Kidney (tissue), 14 donors: ENCODE measurements around the gene CABLES2. TPM values are rescaled to one million over a fixed set of nuclear protein-coding genes. Genes with fewer than 3 reads are reported as not detected.
A peak's percentile ranks its signal among the peaks of the same experiment; 100 is the strongest.

Source experiments
- DNase-seq, 5 donors: peaks; one replicate each; pipeline ENCODE4 v3.0.0-alpha.2; 2013 to 2020
- FAIRE-seq: peaks from 2 replicates; lab custom pipeline; 2012; peaks lifted over from hg19 to GRCh38; lab: Jason Lieb, UNC
- H3K27ac ChIP-seq, 2 donors: one replicate each; pipeline ENCODE4 v1.7.0; 2013; ENCODE audit warnings: low read depth in 2 of 2, low read length in 2 of 2, inconsistent platforms in 1 of 2
- H3K27me3 ChIP-seq: one replicate; pipeline ENCODE4 v1.7.1; 2013; ENCODE audit warnings: low read length, inconsistent platforms; ENCODE audit not compliant: control insufficient read depth, insufficient read depth
- H3K36me3 ChIP-seq, 3 donors: one replicate each; pipeline versions ENCODE4 v1.7.0 to v1.7.1; 2013; ENCODE audit warnings: low read length in 3 of 3, control low read depth in 1 of 3, inconsistent platforms in 1 of 3; ENCODE audit not compliant: insufficient read depth in 3 of 3, control insufficient read depth in 2 of 3
- H3K4me1 ChIP-seq, 3 donors: one replicate each; pipeline versions ENCODE4 v1.7.0 to v1.7.1; 2013; ENCODE audit warnings: low read length in 3 of 3, inconsistent platforms in 1 of 3, low read depth in 1 of 3; ENCODE audit not compliant: control insufficient read depth in 2 of 3, insufficient read depth in 2 of 3
- H3K4me3 ChIP-seq, 3 donors: one replicate each; pipeline versions ENCODE4 v1.7.0 to v1.8.1; 2013; ENCODE audit warnings: low read length in 3 of 3, control low read depth in 1 of 3, inconsistent platforms in 1 of 3
- H3K9ac ChIP-seq, 3 donors: one replicate each; pipeline versions ENCODE4 v1.7.0 to v1.7.1; 2013; ENCODE audit warnings: low read length in 3 of 3, control low read depth in 1 of 3, inconsistent platforms in 1 of 3
- H3K9me3 ChIP-seq, 3 donors: one replicate each; pipeline versions ENCODE4 v1.7.0 to v1.7.1; 2013; ENCODE audit warnings: low read length in 3 of 3, control low read depth in 1 of 3, inconsistent platforms in 1 of 3; ENCODE audit not compliant: control insufficient read depth in 2 of 3, insufficient read depth in 1 of 3
- intact Hi-C: fragments of 100-400 bp; cut with DNase I; formaldehyde crosslinking; loops from one replicate; pipeline ENCODE4 v1.11.1; 2022
- polyA plus RNA-seq: library from polyadenylated mRNA; stranded (reverse); fragments of 350-450 nt; fragmentation: Illumina TruSeq; extraction: RNeasy Lipid Tissue Mini Kit (QIAGEN cat#74804); gene quantifications from one replicate; pipeline ENCODE4 v1.2.3, GENCODE V29; 2014; ENCODE audit warnings: low read depth, low replicate concordance; ENCODE audit not compliant: insufficient read depth
- total RNA-seq: library from RNA; stranded (reverse); fragmentation: NEBNext Ultra II Directional; extraction: Animal tissue kit (Norgen Biotek cat#: 25700); gene quantifications from one replicate; pipeline ENCODE4 v1.2.1, GENCODE V29; 2021
- TF ChIP-seq, protein P1 (sequence below): IDR thresholded peaks from 3 replicates; pipeline ENCODE4 v1.5.1; 2012; ENCODE audit warnings: mild to moderate bottlenecking, moderate library complexity, borderline replicate concordance; ENCODE audit not compliant: insufficient read depth; ENCODE audit errors: extremely low read depth
- donor health status: control.
- donor health status: control.
- donor health status: control.
- donor health status: control.
- donor health status: control.
- donor health status: DM: yes; HTN: yes; CAD: no.
- donor health status: Normal renal cell carcinoma (clear cell type).

The CABLES2 gene
- total and polyA plus RNA-seq, 2 donors from 2014 or later = 2.0 to 4.5 TPM

DNA sequence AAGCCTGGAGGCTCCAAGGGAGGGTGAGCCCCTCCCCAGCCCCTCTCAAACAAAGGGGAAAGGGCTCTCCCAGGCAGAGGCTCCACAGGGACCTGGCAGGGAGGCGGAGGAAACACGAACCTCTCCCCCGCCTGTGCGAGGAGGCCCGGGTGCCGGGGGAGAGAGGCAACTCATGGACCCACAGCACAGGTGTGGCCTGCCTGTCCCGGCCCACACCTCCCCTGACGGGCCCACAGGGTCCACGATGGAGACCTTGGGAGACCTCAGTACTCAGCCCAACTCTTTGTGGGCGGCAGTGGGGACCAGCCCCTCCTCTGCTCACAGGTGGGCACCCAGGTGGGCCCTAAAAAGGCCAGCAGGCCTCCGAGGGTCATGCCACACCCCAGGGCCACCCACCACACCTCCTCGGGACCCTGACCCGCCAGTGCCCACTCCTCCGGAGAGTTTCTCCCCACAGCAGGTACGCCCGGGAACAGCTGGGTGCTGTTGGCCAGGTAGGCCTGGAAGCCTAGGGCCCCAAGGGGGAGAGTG, 52.2 kb downstream of the CABLES2 start:
- TF ChIP-seq, protein P1, sequence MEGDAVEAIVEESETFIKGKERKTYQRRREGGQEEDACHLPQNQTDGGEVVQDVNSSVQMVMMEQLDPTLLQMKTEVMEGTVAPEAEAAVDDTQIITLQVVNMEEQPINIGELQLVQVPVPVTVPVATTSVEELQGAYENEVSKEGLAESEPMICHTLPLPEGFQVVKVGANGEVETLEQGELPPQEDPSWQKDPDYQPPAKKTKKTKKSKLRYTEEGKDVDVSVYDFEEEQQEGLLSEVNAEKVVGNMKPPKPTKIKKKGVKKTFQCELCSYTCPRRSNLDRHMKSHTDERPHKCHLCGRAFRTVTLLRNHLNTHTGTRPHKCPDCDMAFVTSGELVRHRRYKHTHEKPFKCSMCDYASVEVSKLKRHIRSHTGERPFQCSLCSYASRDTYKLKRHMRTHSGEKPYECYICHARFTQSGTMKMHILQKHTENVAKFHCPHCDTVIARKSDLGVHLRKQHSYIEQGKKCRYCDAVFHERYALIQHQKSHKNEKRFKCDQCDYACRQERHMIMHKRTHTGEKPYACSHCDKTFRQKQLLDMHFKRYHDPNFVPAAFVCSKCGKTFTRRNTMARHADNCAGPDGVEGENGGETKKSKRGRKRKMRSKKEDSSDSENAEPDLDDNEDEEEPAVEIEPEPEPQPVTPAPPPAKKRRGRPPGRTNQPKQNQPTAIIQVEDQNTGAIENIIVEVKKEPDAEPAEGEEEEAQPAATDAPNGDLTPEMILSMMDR = no peak
- H3K4me3 ChIP-seq = no peak overlapping the region
- H3K27me3 ChIP-seq = no peaks in the 10 kb centered on the region
- H3K9me3 ChIP-seq = no peaks in the 10 kb centered on the region
- peak overlapping the region; percentile 76 to 87 for H3K27ac ChIP-seq
- peak overlapping the region in 1 of 3 donors; percentile 56 for H3K9ac ChIP-seq
- intact Hi-C loops = no loop called here
- H3K36me3 ChIP-seq = peaks cover 0 to 11% (median 4%) of the 10 kb centered on the region in 3 donors
- H3K4me1 ChIP-seq = peaks cover 0 to 58% (median 51%) of the 10 kb centered on the region in 3 donors
- DNase-seq = peak in 2 of 5 donors; percentile 67 to 71
- FAIRE-seq = no peak

GRCh38 chr20:62354031-62354808, 52.9 kb downstream of the CABLES2 start:
- TF ChIP-seq, protein P1 = no peak
- DNase-seq = peak in 1 of 5 donors; percentile 48
- intact Hi-C loops = no loop called here

DNA sequence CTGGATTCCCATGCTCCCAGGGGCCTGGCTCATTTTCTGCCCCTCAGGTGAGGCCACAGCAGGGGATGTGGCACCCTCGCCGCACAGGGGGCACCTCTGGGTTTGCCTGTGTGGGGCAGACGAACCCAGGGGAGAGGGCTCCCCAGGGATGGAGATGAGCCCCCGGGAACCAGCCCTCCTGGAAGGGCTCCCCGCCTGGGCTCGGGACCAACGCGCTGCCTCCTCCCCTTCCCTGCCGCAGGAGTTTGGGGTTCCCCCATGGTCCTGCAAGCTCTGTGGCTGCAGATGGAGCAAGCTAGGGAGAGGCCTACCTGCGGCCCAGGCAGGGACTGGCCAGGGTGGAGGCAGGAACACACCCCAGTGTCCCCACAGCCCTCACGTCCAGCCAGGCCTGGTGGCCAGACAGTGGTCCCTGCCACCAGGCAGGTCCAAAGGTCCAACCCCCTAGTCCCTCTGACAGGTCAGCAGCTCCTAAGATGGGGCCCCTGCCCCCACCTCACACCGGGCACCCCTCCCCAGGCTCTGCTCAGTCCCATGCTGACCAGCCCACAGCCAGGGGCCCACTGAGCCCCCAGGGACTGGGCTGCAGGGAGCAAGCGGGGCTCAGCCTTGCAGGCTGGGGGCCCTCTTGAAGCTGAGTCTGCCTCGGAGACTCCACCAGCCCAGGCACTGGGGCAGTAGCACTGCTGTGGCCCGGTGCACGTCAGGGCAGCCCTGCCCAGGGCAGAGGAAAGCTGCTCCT, 53.6 kb downstream of the CABLES2 start:
- FAIRE-seq = no peak
- H3K4me1 ChIP-seq = peaks cover 0 to 51% (median 46%) of the 10 kb centered on the region in 3 donors
- H3K9me3 ChIP-seq = no peaks in the 10 kb centered on the region
- H3K4me3 ChIP-seq = no peak overlapping the region
- TF ChIP-seq, protein P1 = no peak
- peak in 1 of 5 donors; percentile 43 for DNase-seq
- peak overlapping the region; percentile 60 to 74 for H3K27ac ChIP-seq
- peaks cover 0 to 11% (median 4%) of the 10 kb centered on the region in 3 donors for H3K36me3 ChIP-seq
- H3K27me3 ChIP-seq = no peaks in the 10 kb centered on the region
- H3K9ac ChIP-seq = no peak overlapping the region
- intact Hi-C loops = no loop called here

More at GRCh38 chr20:62354031-62354808, 52.9 kb downstream of the CABLES2 start:
- no peak for FAIRE-seq
- Histone ChIP-seq H3K36me3 (peaks cover 0 to 11% (median 4%) of the 10 kb centered on the region in 3 donors), H3K27me3 (no peaks in the 10 kb centered on the region), H3K9me3 (no peaks in the 10 kb centered on the region), H3K4me1 (peaks cover 0 to 58% (median 51%) of the 10 kb centered on the region in 3 donors), H3K9ac (no peak overlapping the region), H3K4me3 (no peak overlapping the region), H3K27ac (peak overlapping the region in 1 of 2 donors; percentile 74)
